Stimulated activated CD4-positive, alpha-beta T cell treated with anti-CD3 and anti-CD28 coated beads, Interleukin-2, amount 100 ng/mL, for 4 hours (primary cell): ENCODE measurements around the gene STARD10.
"Not testable (repeated sequence)": the region's sequence is repeated elsewhere in the genome, so short reads cannot be mapped to it uniquely, and the experiment has no call there.

ENCODE experiments used
- DNase-seq: peaks from one replicate; pipeline ENCODE4 v3.0.0-alpha.2; 2020; ENCODE audit warnings: low read depth

The STARD10 gene

DNA sequence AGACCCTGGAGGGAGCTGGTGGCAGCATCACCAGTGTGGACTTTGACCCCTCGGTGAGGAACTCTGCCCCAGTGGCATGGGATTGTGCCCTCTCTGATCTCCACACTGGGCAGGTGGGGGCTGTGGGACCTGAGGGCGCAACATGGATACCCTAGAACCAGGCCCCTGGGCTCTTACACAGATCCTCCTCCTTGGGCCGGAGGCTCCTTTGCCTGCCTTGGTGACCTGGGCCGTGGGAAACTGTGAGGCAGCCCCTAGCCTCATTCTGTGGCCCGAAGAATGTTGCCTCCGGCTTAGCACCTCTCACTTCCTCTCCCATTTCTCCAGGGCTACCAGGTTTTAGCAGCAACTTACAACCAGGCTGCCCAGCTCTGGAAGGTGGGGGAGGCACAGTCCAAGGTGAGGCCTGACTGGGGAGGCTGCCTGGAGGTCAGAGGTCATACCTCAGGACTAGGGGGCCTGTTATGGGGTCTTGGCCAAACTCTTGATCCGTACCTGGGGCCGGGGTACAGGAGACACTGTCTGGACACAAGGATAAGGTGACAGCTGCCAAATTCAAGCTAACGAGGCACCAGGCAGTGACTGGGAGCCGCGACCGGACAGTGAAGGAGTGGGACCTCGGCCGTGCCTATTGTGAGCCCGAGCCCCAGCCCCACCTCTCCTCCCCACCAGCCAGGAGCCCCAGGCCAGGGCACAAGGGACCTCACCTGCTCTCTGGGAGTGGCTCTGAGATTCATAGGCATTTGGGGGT lies 32.5 kb upstream of the STARD10 start:
- DNase-seq, result no peak

DNA sequence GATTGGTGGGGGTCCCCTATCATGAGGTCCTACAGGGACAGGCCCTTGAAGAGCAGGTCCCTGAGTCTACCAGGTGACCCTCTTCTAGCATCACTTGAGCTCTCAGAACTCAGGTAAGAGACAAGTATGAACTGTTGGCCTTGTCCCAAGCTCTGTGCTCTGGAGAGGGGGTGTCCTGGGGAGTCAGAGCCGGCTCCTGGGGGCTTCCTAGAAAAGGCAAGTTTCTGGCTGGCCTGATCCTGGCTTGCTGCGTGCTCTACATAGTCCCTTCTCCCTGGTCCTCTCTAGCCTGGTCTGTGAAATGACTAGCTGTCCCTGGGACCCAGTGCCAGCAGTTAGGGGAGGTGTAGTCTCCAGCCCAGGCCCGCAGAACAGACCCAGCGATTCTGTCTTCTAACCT lies 31.8 kb upstream of the STARD10 start:
- DNase-seq, result no peak

DNA sequence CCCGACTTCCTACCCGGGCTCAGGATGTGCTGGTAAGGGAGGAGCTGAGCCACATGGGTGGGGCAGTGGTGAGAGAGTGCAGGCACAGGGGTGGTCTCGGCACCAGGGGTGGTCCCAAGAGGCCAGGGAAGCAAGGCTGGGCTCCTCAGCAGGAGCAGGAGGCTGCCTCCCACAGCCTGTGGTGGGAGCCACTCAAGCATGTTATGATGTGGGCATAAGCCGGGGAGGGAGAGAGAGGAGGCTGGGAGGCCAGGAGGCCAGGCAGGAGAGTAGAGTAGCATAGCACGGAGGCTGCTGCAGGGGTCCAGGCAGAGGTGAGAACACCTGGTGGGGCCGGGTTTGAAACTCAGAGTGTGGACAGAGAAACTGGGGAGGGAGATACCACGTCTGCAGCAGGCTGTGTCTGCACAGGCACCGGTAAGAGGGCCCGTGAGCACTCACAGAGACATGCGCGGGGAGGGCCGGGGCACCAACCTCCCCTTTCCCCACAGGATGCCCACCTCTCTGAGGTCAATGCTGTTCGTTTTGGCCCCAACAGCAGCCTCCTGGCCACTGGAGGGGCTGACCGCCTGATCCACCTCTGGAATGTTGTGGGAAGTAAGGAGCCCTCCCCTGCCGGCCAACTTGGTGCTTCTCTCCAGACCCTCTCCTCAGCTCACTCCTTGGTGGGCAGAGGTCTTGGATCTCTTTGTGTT lies 31.1 kb upstream of the STARD10 start:
- no peak for DNase-seq

DNA sequence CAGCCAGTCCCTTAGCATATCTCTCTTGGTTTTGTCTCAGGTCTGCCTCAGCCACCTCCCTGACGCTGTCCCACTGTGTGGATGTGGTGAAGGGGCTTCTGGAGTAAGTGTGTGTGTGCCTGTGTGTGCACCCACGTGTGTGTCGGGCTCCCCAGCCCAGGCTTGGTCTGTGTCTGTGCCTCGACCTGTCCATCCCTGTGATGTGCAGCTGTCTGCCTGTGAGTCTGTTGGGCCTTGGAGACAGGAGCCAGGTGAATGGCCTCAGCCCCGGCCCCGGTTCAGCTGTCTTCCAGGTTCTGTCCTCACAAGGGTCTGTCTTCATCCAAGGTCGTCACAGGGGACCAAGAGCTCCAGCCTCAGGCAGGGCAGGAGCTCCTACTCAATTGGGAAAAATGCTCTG lies 30.2 kb upstream of the STARD10 start:
- DNase-seq, result no peak

DNA sequence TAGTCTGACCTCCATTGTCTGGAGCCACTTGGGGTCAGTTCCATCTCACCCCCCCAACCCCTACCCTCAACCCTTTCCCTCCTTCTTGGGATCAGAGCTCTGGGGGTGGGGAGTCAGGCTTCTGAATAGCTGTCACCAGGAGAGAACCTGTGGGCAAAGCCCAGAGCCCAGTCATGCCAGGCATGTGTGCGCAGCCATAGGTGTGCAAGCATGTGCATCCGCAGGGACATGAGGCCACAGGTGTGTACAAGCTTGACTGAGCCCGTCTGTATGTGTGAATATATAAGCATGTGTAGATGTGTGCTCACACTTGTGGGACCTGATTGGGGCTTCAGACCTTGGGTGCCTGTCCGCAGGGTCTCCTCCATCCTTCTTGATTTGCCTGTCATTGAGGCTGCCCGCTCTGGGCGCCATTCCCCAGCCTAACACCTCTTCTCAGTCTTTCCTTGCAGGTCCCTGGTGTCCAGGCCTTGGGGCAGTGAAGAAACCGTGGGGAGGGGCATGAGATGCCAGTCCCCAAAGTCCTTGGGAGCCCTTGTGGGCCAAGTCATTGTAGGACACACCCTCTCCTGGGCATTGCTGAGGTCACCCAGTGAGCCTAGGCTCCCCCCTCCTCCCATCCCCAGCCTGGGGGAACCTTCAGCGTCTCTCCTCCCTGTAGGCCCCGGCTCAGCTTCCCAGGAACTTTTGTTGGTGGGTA lies 29.4 kb upstream of the STARD10 start:
- DNase-seq, result no peak

DNA sequence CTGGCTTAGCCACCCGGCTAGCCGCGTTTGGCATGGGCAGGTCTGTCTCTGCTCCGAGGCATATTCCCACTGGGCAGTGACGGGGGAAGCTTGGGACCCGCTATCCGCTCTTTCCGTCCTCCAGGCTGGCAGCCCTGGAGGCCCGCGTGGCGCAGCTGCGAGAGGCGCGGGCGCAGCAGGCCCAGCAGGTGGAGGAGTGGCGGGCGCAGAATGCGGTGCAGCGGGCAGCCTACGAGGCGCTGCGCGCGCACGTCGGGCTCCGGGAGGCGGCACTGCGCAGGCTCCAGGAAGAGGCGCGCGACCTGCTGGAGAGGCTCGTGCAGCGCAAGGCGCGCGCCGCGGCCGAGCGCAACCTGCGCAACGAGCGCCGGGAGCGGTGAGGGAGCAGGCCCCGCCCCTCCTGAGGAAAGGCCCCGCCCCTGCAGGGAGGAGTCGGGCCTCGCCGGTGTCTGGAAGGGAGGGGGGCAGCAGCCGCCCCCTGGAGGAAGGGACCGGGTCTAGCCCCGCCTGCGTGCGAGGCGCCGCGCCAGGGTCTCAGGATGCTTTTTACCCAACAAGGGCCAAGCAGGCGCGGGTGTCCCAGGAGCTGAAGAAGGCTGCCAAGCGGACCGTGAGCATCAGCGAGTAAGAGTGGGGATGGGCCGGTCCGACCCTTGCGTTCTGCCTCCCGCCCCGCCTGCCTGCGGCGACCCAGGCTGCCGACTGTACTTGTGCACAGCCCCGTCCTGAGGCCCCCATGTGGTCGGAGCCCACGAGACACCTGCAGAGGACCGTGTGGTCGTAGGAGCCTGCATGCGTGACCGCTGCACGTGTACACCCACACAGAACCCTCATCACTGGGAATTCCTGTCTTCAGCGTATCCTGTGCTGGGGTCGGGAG lies 28.3 kb upstream of the STARD10 start:
- DNase-seq, result peak; percentile 74

DNA sequence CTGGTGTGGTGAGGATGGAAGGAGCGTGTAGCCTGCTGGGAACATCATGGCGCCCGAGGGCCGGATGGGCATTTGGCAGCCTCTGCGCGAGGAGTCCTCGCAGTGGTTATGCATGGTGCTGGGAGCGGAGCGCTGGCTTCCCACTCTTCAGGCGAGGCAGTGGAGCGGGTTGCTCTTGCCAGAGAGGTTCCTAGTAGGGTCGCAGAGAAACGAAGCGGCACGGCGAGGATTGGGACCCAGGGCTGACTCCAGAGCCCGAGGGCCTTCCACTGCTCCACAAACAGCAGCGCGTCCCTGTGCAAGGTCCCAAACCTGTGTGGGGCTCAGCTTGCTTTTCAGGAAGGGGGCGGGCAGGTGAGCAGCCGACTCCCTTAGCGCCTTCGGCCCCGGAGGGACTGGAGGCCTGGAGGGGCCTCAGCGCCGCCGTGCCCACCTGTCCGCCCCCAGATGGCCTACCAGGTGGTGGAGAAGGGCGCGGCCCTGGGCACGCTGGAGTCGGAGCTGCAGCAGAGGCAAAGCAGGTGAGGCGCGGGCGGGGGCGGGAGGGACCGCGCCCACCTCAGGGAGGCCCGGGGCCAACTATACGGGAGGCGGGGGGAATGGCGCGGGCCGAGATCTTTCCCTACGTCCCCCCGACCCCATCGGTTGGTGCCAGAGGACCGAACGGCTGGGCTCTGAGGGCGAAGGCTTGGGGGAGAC lies 27.5 kb upstream of the STARD10 start:
- DNase-seq, result no peak

DNA sequence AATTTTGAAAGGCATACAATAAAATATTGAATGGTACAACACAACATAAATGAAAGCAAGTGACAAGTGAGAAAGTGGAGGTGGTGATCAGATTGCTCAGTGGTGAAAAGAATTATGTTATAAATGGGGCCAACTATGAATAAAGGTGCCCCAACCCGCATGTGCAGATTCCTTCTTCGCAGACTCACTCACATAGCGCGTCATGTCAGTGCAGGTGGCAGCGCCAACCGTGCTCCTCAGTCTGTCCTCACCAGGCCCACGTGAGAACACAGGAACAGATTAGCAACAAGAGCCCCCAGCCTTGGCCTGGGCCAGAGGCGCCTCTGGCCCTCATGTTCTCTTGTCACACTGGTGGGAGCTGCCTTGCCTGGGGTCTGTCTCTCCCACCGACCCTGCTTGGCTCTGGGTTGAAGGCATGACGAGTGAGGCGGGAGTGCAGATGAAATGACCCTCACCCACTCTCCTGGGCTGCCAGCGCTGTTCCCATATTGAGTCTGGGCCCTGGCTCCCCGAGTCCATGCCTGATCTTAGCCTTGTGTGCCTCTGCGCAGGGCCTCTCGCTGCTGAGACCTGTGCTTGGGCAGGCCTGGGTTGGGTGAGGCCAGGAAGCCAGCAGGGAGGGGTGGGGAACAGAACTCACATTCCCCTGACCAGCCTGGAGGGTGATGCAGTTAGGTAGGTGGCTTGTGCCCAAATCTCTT lies 26.7 kb upstream of the STARD10 start:
- no peak for DNase-seq

DNA sequence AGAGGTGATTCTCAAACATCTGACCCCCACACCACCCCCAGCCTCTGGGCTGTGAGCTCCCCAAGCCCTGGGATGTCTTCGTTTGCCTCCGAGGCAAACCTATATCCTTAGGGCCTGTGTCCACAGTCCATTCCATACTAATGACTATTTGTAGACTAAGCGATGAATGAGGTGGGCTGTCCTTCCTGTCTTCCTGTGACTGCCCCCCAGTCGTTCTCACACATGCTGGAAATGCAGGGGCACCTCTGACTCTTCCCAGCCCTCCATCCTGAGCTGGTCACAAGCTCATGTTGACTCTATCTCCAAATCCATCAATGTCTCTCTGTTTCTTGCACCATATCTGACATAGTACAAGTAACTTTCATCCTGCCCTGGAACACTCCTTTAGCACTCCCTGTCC lies 25.1 kb upstream of the STARD10 start:
- DNase-seq, result no peak

DNA sequence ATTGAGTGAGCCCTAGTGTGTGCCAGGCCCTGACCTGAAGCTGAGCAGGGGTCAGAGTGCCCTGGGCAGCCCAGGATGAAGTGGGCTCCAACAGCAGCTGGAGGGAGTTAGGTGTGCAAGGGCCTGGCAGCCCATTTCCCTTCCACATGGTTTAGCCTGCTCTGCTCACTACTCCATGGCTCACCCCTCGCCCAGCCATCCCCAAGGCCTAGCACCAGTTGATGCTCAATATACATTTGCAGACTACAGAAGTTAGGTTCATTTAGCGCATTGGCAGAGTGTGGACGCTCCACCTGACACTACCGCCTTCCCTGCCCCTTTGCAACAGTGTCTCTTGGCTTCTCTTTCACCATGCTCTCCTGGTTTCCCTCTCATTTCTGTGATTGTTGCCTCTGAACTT lies 24.1 kb upstream of the STARD10 start:
- DNase-seq, result no peak

DNA sequence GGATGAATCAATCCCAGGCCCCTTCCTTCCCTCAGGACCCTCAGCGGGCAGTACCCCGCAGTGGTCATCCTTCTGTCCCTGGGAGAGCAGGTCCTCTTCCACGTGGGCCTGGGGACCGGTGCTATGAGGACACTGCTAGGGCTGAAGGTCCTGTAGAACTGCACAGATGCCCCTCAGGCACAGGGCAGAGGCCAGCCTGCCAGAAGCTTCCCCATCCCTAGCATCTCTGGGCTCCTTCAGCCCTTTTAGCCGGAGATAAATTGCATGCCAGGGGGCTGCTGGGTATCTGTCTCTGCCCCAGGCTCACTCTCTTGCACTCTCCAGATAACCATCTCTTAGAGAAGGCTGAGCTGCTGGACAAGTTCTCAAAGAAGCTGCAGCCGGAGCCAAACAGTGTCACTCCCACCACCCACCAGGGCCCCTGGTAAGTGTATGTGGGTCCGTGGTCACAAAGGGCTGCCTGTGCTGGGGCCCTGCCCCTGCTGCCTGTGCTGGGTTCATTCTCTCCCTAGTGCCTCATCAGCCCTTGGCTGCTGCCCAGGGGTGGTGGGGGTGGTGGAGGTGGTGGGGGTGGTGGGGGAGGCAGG lies 22.6 kb upstream of the STARD10 start:
- no peak for DNase-seq

DNA sequence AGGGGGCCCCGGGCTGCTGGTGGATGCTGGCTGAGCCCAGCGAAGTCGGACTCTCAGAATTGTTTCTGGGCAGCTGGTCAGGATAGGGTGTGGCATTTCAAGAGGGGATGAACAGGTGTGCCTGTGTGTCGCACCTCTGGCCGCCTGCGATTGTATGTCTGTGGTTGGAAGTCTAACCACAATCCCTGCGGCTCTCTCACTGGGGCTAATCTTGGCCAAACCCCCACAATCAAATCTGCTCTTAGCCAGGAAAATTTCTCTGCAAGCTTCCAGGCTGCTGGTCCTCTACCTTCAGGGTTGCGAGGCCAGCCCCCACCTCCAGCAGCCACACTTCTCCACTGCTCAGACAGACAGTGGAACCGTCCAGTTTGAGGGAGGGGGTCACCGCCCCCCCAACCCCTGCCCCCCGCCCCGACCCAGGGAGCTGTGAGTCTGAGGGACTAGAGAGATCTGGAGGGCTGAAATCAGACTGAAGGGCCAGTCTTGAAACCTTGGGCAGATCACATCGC lies 21.3 kb upstream of the STARD10 start:
- DNase-seq, result no peak

DNA sequence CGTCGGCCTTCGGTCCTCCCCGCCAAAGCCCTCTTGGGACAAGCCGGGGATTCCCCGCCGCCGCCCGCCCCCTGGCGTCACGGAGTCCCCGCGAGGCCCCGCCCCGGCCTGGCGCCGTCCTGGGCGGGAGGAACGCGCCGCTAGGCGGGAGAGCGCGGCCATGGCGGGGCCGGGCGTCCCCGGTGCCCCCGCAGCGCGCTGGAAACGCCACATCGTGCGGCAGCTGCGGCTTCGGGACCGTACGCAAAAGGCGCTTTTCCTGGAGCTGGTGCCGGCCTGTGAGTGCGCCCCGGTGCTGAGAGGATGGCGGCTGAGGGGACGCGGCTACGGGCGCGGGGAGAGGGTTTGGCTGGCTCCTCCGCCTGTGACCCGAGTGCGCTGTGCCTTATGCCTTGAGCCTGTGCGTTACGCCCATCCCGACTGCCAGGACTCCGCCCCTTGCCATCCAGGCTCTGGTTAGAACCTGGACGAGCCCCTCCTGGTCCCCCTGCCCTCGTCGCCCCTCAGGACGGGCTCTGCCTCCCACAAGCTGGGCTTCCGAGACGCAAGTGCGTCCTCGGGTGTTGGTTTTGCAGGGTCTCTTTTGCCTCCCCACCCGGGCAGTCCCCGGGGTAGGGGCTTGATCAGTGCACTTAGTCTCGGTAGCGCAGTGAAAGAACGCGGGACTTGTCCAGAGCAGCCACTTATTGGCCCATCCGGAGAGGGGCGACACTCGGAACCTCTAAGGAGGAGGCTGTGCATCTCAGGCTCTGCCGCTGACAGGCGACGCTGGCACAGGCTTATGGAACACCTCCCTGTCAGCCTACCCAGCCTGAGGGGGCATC lies 20.7 kb upstream of the STARD10 start, which contains the start of gene ATG16L2:
Gene ATG16L2 (plus strand): TSS at position 126 of the 824 bp plus-strand sequence. CDS start 35 bp downstream, at position 161.
- DNase-seq, result peak; percentile 82

DNA sequence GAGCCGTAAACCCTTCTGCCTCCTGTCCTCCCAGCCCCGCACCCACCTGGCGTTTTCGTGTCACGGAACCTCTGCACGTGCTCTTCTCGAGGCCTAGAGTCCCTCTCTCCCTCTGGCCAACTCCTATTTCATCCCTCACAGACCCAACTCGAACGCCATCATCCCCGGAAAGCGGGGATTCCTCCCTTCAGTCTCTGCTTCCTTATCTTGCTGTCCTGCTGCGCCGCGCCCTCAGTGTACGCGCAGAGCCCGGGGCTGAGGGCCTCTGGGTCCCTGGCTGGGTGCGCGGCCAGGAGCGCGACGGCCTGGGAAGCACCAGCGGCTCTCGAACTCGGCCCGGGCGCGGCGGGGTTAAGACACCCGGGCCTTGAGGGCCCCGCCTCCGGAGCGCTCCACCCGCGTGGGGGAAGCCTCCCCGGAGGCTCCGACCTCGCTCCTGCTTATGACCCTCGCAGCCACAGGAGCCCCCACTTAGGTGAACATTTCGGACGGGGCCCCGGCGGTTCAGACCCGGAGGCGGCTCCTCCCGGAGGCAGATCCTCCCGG lies 20.0 kb upstream of the STARD10 start:
- peak; percentile 71 for DNase-seq

DNA sequence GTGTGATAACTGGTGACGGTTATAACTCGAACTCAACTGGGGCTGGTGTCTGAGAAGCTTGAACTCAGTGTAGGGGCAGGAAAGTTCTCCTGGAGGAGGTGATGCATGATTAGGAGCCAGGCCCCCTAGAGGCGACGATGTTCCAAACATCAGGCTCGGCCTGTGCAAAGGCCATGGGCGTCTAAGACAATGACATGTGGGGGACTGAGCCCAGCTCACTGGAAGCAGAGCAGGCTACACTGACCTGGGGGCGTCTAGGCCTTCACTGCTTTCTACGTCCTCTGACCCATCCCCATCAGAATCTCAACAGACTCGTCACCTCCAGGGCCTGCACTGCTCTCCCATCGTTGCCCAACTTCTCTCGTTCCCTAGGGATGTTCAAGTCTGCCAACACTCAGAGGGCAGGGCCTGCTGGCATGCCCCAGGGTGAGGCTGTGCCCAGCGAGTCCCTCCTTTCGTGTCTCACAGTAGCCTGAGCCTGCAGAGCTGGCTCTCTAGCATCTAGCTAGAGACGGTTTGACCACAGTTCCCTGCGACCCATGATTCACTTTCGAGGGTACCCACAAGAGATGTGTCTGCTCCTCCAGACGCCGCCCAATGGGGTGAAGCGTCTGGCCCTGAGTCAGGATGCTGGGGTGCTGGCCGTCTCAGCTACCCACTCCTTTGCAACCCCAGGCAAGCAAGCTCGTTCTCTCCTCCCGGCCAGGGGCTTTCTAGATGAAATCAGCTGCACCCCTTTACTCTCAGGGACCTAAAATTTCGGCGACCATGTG lies 19.3 kb upstream of the STARD10 start:
- peak; percentile 50 for DNase-seq

DNA sequence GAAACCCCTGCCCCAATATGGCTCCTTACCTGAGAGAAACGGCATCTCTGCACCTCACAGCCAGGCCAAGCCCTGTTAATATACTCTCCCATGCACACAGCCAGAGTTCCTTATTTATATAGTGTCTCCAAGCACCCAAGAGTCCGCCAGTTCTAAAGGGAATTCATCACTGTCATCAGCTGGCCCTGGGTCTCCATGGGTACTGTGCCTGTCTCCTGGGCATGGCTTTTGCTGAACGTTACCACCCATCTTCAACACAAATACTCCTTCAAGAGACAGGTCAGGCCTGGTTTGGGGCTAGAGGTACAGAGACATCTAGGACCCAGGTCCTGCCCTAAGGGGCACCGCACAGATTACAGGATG lies 18.7 kb upstream of the STARD10 start:
- no peak for DNase-seq

DNA sequence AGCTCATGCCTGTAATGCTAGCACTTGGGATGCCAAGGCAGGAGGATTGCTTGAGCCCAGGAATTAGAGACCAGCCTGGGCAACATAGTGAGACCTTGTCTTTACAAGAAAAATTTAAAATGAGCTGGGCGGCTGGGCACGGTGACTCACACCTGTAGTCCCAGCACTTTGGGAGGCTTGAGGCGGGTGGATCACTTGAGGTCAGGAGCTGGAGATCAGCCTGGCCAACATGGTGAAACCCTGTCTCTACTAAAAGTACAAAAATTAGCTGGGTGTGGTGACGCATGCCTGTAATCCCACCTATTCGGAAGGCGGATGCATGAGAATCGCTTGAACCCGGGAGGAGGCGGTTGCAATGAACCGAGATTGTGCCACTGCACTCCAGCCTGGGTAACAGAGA lies 17.8 kb upstream of the STARD10 start:
- DNase-seq, result not testable (repeated sequence)

DNA sequence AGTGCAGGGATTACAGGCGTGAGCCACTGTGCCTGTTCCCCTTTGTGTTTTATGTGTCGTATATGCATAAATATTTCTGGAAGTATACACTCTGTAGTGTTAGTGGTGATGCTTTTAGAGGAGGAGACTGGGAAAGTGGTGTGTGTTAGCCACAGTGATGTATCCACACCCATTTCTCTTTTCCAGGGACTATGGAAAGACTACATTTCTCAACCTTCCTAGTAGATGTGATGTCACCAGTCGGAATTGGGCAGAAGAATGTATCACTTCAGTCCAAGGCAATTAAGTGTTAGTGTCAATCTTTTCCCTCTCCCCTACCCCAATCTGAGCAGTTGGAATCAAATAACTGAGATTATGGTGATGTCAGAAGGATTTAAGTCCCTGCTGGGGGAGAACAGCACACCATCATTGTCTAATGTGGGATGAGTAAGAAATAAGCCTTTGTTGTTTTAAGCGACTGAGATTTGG lies 14.5 kb upstream of the STARD10 start:
- DNase-seq, result no peak
